Stimulated activated CD8-positive, alpha-beta memory T cell treated with anti-CD3 and anti-CD28 coated beads, Interleukin-7, amount 100 ng/mL, for 48 hours (primary cell): ENCODE results near the gene HEXIM1.

Experiments used
- DNase-seq, 2 donors: peaks; one replicate each; pipeline ENCODE4 v3.0.0-alpha.2; 2020; ENCODE audit warnings: low read depth in 1 of 2; ENCODE audit errors: extremely low read depth in 1 of 2

HEXIM1 gene

GRCh38 chr17:45148183-45149036 is at the start of gene HEXIM1:
HEXIM1 (plus strand) TSS chr17:45148475; CDS start chr17:45149191, 716 bp downstream.
- DNase-seq = peak; percentile 98

GRCh38 chr17:45098869-45099616 is 49.2 kb upstream of the HEXIM1 start:
- DNase-seq = peak; percentile 40 to 60

- DNase-seq = no peak
These were observed 46.8 kb upstream of the HEXIM1 start for GRCh38 chr17:45101546-45101882.

- DNase-seq = no peak
These were observed 46.1 kb upstream of the HEXIM1 start for GRCh38 chr17:45101883-45102811.

GRCh38 chr17:45102856-45103255 is 45.4 kb upstream of the HEXIM1 start:
- DNase-seq = no peak

GRCh38 chr17:45103269-45103795 is 44.9 kb upstream of the HEXIM1 start:
- DNase-seq = no peak

- no peak for DNase-seq
These were observed 44.2 kb upstream of the HEXIM1 start for GRCh38 chr17:45104029-45104428.

- no peak for DNase-seq
These were observed 43.8 kb upstream of the HEXIM1 start for GRCh38 chr17:45104497-45104896.

GRCh38 chr17:45104907-45105624 is 43.2 kb upstream of the HEXIM1 start:
- DNase-seq = no peak

- no peak for DNase-seq
These were observed 42.2 kb upstream of the HEXIM1 start for GRCh38 chr17:45106096-45106495.

GRCh38 chr17:45106582-45106981 is 41.7 kb upstream of the HEXIM1 start:
- DNase-seq = no peak

- no peak for DNase-seq
These were observed 40.8 kb upstream of the HEXIM1 start for GRCh38 chr17:45107293-45108010.

- DNase-seq = no peak
These were observed 40.2 kb upstream of the HEXIM1 start for GRCh38 chr17:45108051-45108450.

- no peak for DNase-seq
These were observed 39.4 kb upstream of the HEXIM1 start for GRCh38 chr17:45108595-45109521.

- no peak for DNase-seq
These were observed 37.3 kb upstream of the HEXIM1 start for GRCh38 chr17:45110676-45111611.

GRCh38 chr17:45111850-45112249 is 36.4 kb upstream of the HEXIM1 start:
- no peak for DNase-seq
